Left kidney (tissue), 8 donors: ENCODE data around the gene NUDT19. TPM values are rescaled to one million over a fixed set of nuclear protein-coding genes. Genes with fewer than 3 reads are reported as not detected.
"Not testable (repeated sequence)": the region's sequence is repeated elsewhere in the genome, so short reads cannot be mapped to it uniquely, and the experiment has no call there.

Source experiments
- DNase-seq: peaks from one replicate; pipeline ENCODE4 v3.0.0-alpha.2; 2013
- long read RNA-seq, 8 donors: transcript quantifications; one replicate each; lab custom pipeline, GENCODE V29; 2026
- polyA plus RNA-seq: library from polyadenylated mRNA; unstranded; fragments of 120-200 nt; gene quantifications from one replicate; pipeline ENCODE4 v1.2.1, GENCODE V29; 2013; ENCODE audit not compliant: insufficient read length

The NUDT19 gene
- 12.3 TPM for polyA plus RNA-seq
- long read RNA-seq, donor 1, transcript NUDT19-201 (3 exons, 2,967 nt) = major isoform, 6 of 6 reads
- long read RNA-seq, donor 1, partial matches to known transcripts = 0 of 6 reads
- long read RNA-seq, donor 1, other reads (novel, unspliced or antisense) = 0 of 6 reads
- long read RNA-seq, donor 2, transcript NUDT19-201 (3 exons, 2,967 nt) = major isoform, 5 of 5 reads
- long read RNA-seq, donor 2, partial matches to known transcripts = 0 of 5 reads
- long read RNA-seq, donor 2, other reads (novel, unspliced or antisense) = 0 of 5 reads
- long read RNA-seq, donor 3, transcript NUDT19-201 (3 exons, 2,967 nt) = major isoform, 5 of 5 reads
- long read RNA-seq, donor 3, partial matches to known transcripts = 0 of 5 reads
- long read RNA-seq, donor 3, other reads (novel, unspliced or antisense) = 0 of 5 reads
- long read RNA-seq, donor 4 = 0 reads
- long read RNA-seq, donor 5, partial matches to known transcripts = 0 of 1 reads
- long read RNA-seq, donor 5, other reads (novel, unspliced or antisense) = 0 of 1 reads
- long read RNA-seq, donor 6, partial matches to known transcripts = 0 of 3 reads
- long read RNA-seq, donor 6, other reads (novel, unspliced or antisense) = 0 of 3 reads
- long read RNA-seq, donor 7, transcript NUDT19-201 (3 exons, 2,967 nt) = major isoform, 6 of 6 reads
- long read RNA-seq, donor 7, partial matches to known transcripts = 0 of 6 reads
- long read RNA-seq, donor 7, other reads (novel, unspliced or antisense) = 0 of 6 reads
- long read RNA-seq, donor 8, partial matches to known transcripts = 0 of 1 reads
- long read RNA-seq, donor 8, other reads (novel, unspliced or antisense) = 0 of 1 reads

- peak; percentile 78 for DNase-seq
Measured at GRCh38 chr19:32691291-32691951, at the start of gene NUDT19. Gene NUDT19, plus strand, starts transcription at chr19:32691821. Its CDS starts 140 bp downstream, at chr19:32691961.

- DNase-seq = no peak
Measured at GRCh38 chr19:32642771-32643170, 48.9 kb upstream of the NUDT19 start.

DNA sequence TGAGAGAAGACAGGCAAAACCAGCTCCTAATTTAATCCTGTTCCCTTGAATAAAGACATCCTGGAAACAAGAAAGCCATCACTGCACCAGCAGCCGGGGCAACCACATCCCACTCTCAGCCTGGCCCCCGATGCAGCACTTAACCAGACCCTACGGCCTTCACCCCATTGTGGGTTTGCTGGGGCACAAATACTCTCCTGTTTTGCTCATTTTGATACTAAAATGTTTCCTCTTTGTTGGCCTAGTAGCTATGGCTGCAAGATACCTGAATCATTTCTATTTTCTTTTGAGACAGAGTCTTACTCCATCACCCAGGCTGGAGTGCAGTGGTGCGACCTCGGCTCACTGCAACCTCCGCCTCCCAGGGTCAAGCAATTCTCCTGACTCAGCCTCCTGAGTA lies 45.1 kb upstream of the NUDT19 start:
- DNase-seq = no peak

GRCh38 chr19:32647361-32647760 lies 44.3 kb upstream of the NUDT19 start:
- no peak for DNase-seq

- no peak for DNase-seq
Measured at GRCh38 chr19:32649751-32650150, 41.9 kb upstream of the NUDT19 start.

- DNase-seq = no peak
Measured at GRCh38 chr19:32650671-32651070, 41.0 kb upstream of the NUDT19 start.

GRCh38 chr19:32651729-32652140 lies 39.9 kb upstream of the NUDT19 start:
- no peak for DNase-seq

- DNase-seq = not testable (repeated sequence)
Measured at GRCh38 chr19:32652331-32652730, 39.3 kb upstream of the NUDT19 start.

DNA sequence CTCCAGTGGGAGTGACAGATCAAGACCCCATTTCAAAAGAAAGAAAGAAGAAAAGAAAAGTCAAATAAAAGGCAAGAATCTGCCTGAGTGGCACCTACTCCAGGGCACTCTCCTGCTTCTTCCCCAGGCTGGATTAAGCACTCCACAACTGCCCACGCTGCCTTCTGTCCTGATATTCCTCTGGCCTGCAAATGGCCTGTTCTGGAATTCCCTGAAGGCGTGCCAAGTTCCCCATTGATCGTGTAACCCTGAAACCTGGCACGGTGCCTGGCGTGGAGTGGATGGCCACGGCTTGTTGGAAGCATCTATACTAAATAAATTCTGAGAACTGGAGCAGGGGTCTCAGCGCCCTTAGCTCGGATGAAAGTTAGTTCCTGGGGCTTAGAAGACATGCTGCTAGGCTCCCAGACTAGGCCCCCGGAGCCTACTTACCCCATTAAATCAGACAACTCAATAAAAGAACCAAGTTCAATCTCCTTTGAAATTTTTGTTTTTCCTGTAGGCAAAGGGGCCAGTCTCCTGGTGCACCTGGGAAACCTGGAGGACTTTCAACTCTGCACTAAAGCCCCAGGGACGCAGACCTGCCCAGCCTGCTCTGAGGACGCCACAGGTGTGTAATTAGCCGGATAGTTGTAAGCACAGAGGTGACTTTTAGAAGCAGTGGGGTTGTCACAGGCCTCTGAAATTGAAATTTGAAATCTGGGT lies 38.6 kb upstream of the NUDT19 start:
- no peak for DNase-seq

- DNase-seq = no peak
Measured at GRCh38 chr19:32653599-32653915, 38.1 kb upstream of the NUDT19 start.

DNA sequence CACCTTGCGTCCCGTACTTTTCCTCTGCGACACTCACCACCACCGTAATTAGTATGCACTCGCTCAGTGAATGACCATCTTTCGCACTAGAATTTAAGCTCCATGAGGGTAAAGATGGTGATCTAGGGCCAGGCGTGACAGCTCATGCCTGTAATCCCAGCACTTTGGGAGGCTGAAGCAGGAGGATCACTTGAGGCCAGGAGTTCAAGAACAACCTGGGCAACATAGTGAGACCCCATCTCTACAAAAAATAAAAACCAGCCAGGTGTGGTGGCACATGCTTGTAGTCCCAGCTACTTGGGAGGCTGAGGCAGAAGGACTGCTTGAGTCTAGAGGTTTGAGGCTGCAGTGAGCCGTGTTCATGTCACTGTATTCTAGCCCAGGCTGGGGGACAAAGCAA lies 35.2 kb upstream of the NUDT19 start:
- DNase-seq = not testable (repeated sequence)

GRCh38 chr19:32658075-32658474 lies 33.5 kb upstream of the NUDT19 start:
- no peak for DNase-seq

DNA sequence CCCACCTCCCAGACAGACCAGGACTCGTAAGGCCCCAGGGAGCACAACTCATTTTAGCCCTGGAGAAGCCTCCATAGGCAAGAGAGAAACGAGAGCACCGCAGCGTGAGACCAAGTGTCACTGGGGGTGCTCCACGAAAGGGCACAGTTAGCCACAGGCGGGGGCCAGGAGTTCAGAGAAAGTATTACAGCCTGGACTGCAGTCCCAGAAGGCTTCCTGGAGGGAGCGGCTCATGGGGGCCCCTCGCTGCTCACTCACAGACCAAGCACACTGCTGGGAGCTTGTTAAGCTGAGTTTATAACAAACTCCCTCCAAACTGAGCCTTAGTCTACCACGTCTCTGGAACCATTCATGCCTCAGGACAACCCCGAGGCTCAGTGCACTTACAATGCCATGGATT lies 33.1 kb upstream of the NUDT19 start:
- DNase-seq = no peak

GRCh38 chr19:32661318-32661717 lies 30.3 kb upstream of the NUDT19 start:
- DNase-seq = no peak

DNA sequence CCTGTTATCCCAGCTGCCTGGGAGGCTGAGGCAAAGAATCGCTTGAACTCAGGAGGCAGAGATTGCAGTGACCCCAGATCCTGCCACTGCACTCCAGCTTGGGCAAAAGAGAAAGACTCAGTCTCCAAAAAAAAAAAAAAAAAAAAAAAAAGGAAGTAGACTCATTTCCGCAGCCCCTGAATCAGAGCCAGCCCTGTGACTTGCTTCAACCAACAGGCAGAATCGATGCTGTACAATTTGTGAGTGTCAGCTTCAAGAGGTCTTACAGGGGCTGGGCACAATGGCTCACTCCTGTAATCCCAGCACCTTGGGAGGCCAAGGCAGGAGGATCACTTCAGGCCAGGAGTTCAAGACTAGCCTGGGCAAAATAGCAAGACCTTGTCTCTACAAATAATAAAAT lies 29.4 kb upstream of the NUDT19 start:
- DNase-seq = no peak

DNA sequence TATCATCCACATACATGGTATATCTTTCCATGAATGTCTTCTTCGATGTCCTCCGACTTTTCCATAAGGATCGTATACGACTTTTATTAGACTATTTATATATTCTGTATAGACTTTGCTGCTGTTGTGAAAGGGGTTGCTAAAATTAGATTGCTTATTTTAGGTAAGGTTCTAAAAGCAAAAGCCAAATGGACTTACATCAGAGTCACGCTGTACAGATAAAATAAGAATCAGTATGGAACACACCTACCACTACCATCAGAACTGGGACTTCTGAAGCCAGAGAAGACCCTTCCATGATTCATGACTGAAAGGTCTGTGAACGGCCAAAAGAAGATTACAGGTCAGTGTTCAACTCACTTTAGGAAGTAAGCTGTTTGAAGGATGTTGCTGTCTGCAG lies 25.5 kb upstream of the NUDT19 start:
- no peak for DNase-seq

GRCh38 chr19:32669310-32669709 lies 22.3 kb upstream of the NUDT19 start:
- DNase-seq = no peak

- no peak for DNase-seq
Measured at GRCh38 chr19:32671883-32672593, 19.6 kb upstream of the NUDT19 start.

DNA sequence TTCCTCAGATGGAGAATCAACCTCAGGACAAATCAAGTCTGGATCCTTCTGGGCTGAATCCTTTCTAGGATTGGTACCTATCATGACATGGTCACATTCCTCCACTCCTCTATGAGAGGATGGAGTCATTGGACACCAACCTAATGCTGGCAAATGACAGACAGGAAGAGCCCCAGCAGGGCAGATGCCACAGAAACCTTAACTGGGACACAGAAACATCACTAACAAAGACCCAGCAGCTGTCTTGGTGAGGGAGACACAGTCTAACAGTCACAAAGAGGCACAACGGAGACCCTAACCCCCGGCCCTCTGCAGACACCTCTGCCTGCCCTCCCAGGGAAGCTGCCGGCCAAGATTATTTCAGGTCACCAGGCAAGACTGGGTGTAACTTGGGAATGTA lies 18.8 kb upstream of the NUDT19 start:
- no peak for DNase-seq

DNA sequence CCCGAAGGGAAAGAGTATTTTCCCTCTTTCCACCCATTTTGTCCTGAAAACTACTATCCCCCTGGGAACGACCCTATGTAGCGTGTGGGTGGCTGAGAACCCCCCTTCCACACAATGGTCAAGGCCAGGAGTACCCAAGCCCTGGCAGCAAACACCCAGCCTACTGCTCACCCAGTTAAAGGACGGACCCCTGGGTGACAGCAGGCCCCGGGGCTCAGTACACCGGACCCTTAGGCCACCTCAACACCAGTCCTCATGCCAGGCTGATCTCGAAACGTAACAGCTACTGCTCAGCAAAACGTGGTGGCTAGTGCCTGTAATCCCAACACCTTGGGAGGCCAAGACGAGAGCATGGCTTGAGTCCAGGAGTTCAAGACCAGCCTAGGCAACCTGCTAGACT lies 18.0 kb upstream of the NUDT19 start:
- DNase-seq = no peak

GRCh38 chr19:32674153-32674930 lies 17.3 kb upstream of the NUDT19 start:
- DNase-seq = no peak
